Left lung (tissue), 10 donors: ENCODE results near the gene RPN2. TPM values are rescaled to one million over a fixed set of nuclear protein-coding genes. Genes with fewer than 3 reads are reported as not detected.

Source experiments
- ATAC-seq: fragments of 200-7000 bp; cut with Tn5 transposase; one replicate; pipeline ENCODE4 v1.9.1; 2020; ENCODE audit warnings: moderate library complexity
- DNase-seq, 4 donors: peaks; one replicate each; pipeline ENCODE4 v3.0.0-alpha.2; 2013 to 2020
- H3K27ac ChIP-seq, 2 donors: fragments of 200-600 bp; sonication (generic) in 1 of 2; one replicate each; pipeline versions ENCODE4 v1.5.0 to v1.8.0; 2020 to 2021
- H3K27me3 ChIP-seq, 2 donors: fragments of 200-600 bp; sonication (generic) in 1 of 2; one replicate each; pipeline versions ENCODE4 v1.5.0 to v1.8.0; 2020 to 2021
- H3K36me3 ChIP-seq, 2 donors: fragments of 200-600 bp; sonication (generic) in 1 of 2; one replicate each; pipeline versions ENCODE4 v1.5.0 to v1.8.0; 2020 to 2021
- H3K4me1 ChIP-seq, 2 donors: fragments of 200-600 bp; one replicate each; pipeline ENCODE4 v1.8.0; 2021
- H3K4me3 ChIP-seq, 2 donors: fragments of 200-600 bp; sonication (generic) in 1 of 2; one replicate each; pipeline versions ENCODE4 v1.5.0 to v1.8.0; 2020 to 2021; ENCODE audit warnings: mild to moderate bottlenecking in 1 of 2
- H3K9me3 ChIP-seq, 2 donors: fragments of 200-600 bp; sonication (generic) in 1 of 2; one replicate each; pipeline versions ENCODE4 v1.5.0 to v1.8.0; 2020 to 2021
- intact Hi-C, 2 donors: fragments of 100-400 bp; cut with DNase I; formaldehyde crosslinking; loops; one replicate each; pipeline versions ENCODE4 v1.11.2 to v1.14.2; 2022
- polyA plus RNA-seq, 6 donors: library from polyadenylated mRNA; unstranded; fragments of 120-200 nt; gene quantifications; one replicate each; pipeline ENCODE4 v1.2.1, GENCODE V29; 2013; ENCODE audit not compliant: insufficient read length in 6 of 6
- total RNA-seq, 2 donors: library from RNA; stranded (reverse); fragmentation: NEBNext Ultra II Directional; extraction: Animal tissue kit (Norgen Biotek cat#: 25700); gene quantifications; one replicate each; pipeline ENCODE4 v1.2.1, GENCODE V29; 2021
- TF ChIP-seq, protein P1 (sequence below), 2 donors: fragments of 200-600 bp; sonication (generic) in 1 of 2; IDR thresholded peaks; one replicate each; pipeline versions ENCODE4 v1.5.0 to v1.8.0; 2021; ENCODE audit warnings: antibody characterized with exemption in 2 of 2
- donor health status: DM: no; HTN: yes; CAD: no.
- donor health status: DM: no; HTN: no; CAD: no.

RPN2 gene
- total and polyA plus RNA-seq, 8 donors = 202 to 269 (median 229) TPM

DNA sequence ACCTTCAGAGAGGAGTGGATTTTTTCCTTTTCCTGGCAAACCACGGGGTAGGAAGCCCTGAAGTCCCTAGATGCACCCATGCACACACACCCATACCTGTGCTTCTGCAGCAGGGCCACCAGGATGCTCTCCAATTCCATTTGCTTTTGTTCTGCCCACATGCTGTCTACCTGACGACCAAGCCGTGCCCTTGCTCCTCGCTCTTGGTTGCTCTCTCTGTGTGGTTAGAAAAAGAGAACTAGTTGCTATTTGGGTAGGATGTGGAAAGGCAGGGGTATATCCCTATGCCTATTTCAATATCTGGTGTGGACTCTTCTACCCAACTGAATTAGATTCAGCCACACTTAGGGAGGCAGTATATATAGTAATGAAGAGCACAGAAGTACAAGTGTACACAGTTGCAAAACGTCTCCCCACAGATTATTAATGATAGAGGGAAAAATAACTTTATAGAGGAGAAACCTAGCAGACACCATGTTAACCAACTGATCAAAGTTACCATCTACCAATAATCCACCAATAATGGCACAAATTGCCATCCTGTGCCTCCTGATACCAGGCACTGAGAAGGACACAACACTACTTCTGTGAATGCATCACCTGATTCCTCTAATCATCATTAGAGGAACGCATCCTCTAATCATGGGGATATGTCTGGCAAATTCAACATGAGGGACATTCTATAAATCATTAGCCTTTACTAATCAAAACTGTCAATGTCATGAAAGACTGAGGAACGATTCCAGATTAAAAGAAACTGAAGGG is 75.2 kb downstream of the RPN2 start:
- ATAC-seq = no peak
- Histone ChIP-seq H3K9me3 (no peaks in the 10 kb centered on the region), H3K27ac (no peak overlapping the region), H3K27me3 (no peaks in the 10 kb centered on the region), H3K4me3 (no peak overlapping the region), H3K36me3 (no peaks in the 10 kb centered on the region), H3K4me1 (no peaks in the 10 kb centered on the region)
- DNase-seq = no peak
- intact Hi-C loops = no loop called here
- TF ChIP-seq, protein P1, sequence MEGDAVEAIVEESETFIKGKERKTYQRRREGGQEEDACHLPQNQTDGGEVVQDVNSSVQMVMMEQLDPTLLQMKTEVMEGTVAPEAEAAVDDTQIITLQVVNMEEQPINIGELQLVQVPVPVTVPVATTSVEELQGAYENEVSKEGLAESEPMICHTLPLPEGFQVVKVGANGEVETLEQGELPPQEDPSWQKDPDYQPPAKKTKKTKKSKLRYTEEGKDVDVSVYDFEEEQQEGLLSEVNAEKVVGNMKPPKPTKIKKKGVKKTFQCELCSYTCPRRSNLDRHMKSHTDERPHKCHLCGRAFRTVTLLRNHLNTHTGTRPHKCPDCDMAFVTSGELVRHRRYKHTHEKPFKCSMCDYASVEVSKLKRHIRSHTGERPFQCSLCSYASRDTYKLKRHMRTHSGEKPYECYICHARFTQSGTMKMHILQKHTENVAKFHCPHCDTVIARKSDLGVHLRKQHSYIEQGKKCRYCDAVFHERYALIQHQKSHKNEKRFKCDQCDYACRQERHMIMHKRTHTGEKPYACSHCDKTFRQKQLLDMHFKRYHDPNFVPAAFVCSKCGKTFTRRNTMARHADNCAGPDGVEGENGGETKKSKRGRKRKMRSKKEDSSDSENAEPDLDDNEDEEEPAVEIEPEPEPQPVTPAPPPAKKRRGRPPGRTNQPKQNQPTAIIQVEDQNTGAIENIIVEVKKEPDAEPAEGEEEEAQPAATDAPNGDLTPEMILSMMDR (IDR thresholded peaks at IDR 0.05) = no peak

DNA sequence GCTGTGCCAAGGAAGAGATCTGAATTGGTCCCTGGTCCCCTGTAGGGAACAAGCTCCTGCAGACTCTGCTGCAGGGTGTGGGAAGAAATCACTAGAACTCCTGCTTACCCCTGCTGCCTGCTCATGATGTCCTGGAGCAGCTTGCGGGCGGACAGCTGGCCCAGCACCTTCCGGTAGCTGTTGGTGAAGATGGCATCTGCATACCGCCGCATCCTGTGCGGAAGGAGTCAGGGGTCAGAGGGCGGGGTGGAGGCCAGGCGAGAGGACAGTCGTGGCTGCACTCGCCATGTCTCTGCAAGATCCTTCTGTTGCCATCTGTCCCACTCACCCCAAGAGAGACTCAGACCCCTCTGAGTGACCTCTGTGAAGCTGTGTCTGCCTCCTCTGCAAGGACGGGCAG is 77.2 kb downstream of the RPN2 start:
- no peak for DNase-seq
- no peaks in the 10 kb centered on the region for H3K36me3 ChIP-seq
- ATAC-seq = no peak

DNA sequence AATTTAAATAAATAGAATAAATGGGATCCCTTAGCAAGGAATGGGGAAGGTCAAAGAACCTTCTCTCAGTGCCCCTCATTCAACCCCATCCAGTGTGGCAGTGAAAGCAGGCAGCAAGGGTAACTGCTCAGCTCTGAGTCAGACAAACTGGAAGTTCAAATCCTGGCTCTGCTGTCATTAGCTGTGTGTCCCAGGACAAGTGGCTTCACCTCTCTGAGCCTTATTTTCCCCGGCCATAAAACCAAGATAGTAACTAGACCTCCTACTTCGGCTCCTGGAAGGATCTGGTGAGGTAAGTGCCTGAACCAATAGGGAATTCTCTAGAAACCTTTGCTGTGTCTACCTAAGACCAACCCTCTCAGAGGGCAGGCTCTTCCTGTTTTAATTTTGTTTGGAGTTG is 78.4 kb downstream of the RPN2 start:
- intact Hi-C loops = no loop called here
- DNase-seq = no peak
- Histone ChIP-seq H3K4me3 (no peak overlapping the region), H3K9me3 (no peaks in the 10 kb centered on the region), H3K36me3 (no peaks in the 10 kb centered on the region), H3K4me1 (no peaks in the 10 kb centered on the region), H3K27ac (no peak overlapping the region), H3K27me3 (peaks cover 0 to 17% of the 10 kb centered on the region in 2 donors)
- TF ChIP-seq, protein P1 (IDR thresholded peaks at IDR 0.05) = no peak
- ATAC-seq = no peak

More for the DNA sequence above, 77.2 kb downstream of the RPN2 start:
- H3K9me3 ChIP-seq = no peaks in the 10 kb centered on the region
- TF ChIP-seq, protein P1 (IDR thresholded peaks at IDR 0.05) = no peak
- no peaks in the 10 kb centered on the region for H3K4me1 ChIP-seq
- H3K27ac ChIP-seq = no peak overlapping the region
- peaks cover 0 to 7% of the 10 kb centered on the region in 2 donors for H3K27me3 ChIP-seq
- intact Hi-C loops = no loop called here
- no peak overlapping the region for H3K4me3 ChIP-seq

DNA sequence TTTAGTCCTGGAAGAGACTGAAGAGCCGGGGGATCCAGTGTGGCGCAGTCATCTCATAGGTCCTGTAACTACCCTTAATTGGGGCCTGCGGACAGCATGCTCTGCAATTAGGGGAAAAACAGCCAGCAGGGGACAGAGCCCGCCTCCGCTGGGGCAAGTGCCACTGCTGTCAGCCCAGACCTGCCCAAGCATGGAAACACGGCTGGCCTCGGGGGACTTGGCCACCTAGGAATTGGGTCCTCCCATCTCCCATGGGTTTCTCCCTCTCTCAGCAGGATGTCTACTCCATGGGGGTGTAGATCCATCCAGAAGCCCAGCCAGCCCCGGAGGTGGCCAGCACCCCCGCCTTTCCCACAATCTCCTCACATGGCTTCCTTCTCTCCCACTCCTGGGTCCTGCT is 78.9 kb downstream of the RPN2 start:
- intact Hi-C loops = no loop called here
- no peaks in the 10 kb centered on the region for H3K4me1 ChIP-seq
- DNase-seq (no peak), ATAC-seq (no peak)
- TF ChIP-seq, protein P1 (IDR thresholded peaks at IDR 0.05) = no peak
- H3K4me3 ChIP-seq = no peak overlapping the region
- H3K9me3 ChIP-seq = no peaks in the 10 kb centered on the region
- no peak overlapping the region for H3K27ac ChIP-seq
- peaks cover 0 to 17% of the 10 kb centered on the region in 2 donors for H3K27me3 ChIP-seq
- no peaks in the 10 kb centered on the region for H3K36me3 ChIP-seq

DNA sequence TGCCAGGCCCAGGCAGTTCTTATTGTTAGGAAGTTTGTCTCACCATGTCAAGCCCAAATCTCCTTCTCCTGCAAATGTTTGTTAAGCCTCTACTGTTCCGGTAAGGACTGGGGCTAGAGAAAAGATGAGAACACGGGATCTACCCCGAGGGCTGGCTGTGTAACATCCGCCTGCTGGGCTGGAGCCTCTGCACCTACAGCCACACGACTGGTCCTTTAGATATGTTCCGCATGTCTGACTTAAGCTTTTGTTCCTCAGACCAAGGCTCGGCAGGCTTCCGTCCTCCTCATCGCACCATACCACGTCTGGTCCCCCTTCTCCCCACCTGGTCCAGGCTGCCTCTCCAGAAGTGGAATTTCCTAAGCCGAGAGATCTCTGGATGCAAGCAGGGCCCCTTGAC is 79.9 kb downstream of the RPN2 start:
- Histone ChIP-seq H3K27me3 (peaks cover 0 to 17% of the 10 kb centered on the region in 2 donors), H3K4me1 (no peaks in the 10 kb centered on the region), H3K9me3 (no peaks in the 10 kb centered on the region), H3K27ac (no peak overlapping the region), H3K4me3 (no peak overlapping the region), H3K36me3 (no peaks in the 10 kb centered on the region)
- no peak for DNase-seq
- intact Hi-C loops = no loop called here
- TF ChIP-seq, protein P1 (IDR thresholded peaks at IDR 0.05) = no peak
- no peak for ATAC-seq
